Prostate gland (tissue), 2 donors: Measurements from ENCODE around the gene TXNRD3. TPM values are rescaled to one million over a fixed set of nuclear protein-coding genes. Genes with fewer than 3 reads are reported as not detected.

Experiments
- DNase-seq: peaks from one replicate; pipeline ENCODE4 v3.0.0-alpha.2; 2019; ENCODE audit warnings: low spot score
- H3K27ac ChIP-seq, 2 donors: fragments of 200-600 bp; sonication (generic); 2 replicates each; pipeline ENCODE4 v1.5.1; 2017 to 2019
- H3K27me3 ChIP-seq: fragments of 200-600 bp; sonication (generic); replicated peaks from 2 replicates; pipeline ENCODE4 v1.5.1; 2019; ENCODE audit not compliant: insufficient read depth
- H3K36me3 ChIP-seq, 2 donors: fragments of 200-600 bp; sonication (generic); 1 replicate in 1 of 2; 2 replicates in 1 of 2; pipeline versions ENCODE4 v1.5.1 to v1.8.1; 2017 to 2019
- H3K4me1 ChIP-seq: fragments of 200-600 bp; sonication (generic); replicated peaks from 2 replicates; pipeline ENCODE4 v1.5.1; 2019
- H3K4me3 ChIP-seq, 2 donors: fragments of 200-600 bp; sonication (generic); 2 replicates each; pipeline ENCODE4 v1.5.1; 2017 to 2019
- H3K9me3 ChIP-seq: fragments of 200-600 bp; sonication (generic); 2 replicates; pipeline ENCODE4 v1.5.1; 2017
- POLR2A ChIP-seq: fragments of 450-650 bp; IDR thresholded peaks from one replicate; pipeline ENCODE4 v1.6.1; 2016; ENCODE audit warnings: antibody characterized with exemption, mild to moderate bottlenecking
- POLR2AphosphoS5 ChIP-seq: sonication (generic); formaldehyde crosslinking; IDR thresholded peaks from one replicate; pipeline ENCODE4 v1.6.1; 2017; ENCODE audit warnings: antibody characterized with exemption
- WGBS: methylation state at CpG from one replicate; pipeline ENCODE4 v1.1.5; 2018; 5-methylcytosine and 5-hydroxymethylcytosine counted together
- intact Hi-C: fragments of 100-400 bp; cut with DNase I; formaldehyde crosslinking; loops from one replicate; pipeline ENCODE4 v1.14.2; 2022
- total RNA-seq, 2 donors: library from RNA; depleted of rRNA; stranded (reverse); fragments of >200 nt; gene quantifications; one replicate each; pipeline ENCODE4 v1.1.0, GENCODE V29; 2016
- TF ChIP-seq, protein P1 (sequence below), 4 experiments: fragments of 200-600 bp in 2 of 4; fragments of 450-650 bp in 2 of 4; sonication (generic) in 2 of 4; IDR thresholded peaks; 1 replicate in 3 of 4; 2 replicates in 1 of 4; pipeline ENCODE4 v1.5.1; 2016 to 2019; ENCODE audit warnings: antibody characterized with exemption in 4 of 4, mild to moderate bottlenecking in 2 of 4, moderate library complexity in 2 of 4

Gene TXNRD3
- total RNA-seq, 2 donors from 2014 or later: 14.4 to 20.7 TPM

GRCh38 chr3:126676919-126677705 is 22.2 kb upstream of the TXNRD3 start:
- Histone ChIP-seq H3K4me3 (no peak overlapping the region), H3K4me1 (peaks cover 2% of the 10 kb centered on the region), H3K9me3 (no peaks in the 10 kb centered on the region), H3K27me3 (peaks cover 5% of the 10 kb centered on the region), H3K36me3 (no peaks in the 10 kb centered on the region), H3K27ac (no peak overlapping the region)
- intact Hi-C loops: loop anchor here (5.0 kb wide), 1 partner anchor 305 kb away; the partner anchor contains the start of gene PLXNA1
- DNase-seq: no peak
- TF ChIP-seq POLR2AphosphoS5 (no peak), POLR2A (no peak)
- TF ChIP-seq, protein P1, sequence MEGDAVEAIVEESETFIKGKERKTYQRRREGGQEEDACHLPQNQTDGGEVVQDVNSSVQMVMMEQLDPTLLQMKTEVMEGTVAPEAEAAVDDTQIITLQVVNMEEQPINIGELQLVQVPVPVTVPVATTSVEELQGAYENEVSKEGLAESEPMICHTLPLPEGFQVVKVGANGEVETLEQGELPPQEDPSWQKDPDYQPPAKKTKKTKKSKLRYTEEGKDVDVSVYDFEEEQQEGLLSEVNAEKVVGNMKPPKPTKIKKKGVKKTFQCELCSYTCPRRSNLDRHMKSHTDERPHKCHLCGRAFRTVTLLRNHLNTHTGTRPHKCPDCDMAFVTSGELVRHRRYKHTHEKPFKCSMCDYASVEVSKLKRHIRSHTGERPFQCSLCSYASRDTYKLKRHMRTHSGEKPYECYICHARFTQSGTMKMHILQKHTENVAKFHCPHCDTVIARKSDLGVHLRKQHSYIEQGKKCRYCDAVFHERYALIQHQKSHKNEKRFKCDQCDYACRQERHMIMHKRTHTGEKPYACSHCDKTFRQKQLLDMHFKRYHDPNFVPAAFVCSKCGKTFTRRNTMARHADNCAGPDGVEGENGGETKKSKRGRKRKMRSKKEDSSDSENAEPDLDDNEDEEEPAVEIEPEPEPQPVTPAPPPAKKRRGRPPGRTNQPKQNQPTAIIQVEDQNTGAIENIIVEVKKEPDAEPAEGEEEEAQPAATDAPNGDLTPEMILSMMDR (IDR thresholded peaks at IDR 0.05): no peak
- WGBS: 85% methylated on average over 7 of the region's 7 CpGs

DNA sequence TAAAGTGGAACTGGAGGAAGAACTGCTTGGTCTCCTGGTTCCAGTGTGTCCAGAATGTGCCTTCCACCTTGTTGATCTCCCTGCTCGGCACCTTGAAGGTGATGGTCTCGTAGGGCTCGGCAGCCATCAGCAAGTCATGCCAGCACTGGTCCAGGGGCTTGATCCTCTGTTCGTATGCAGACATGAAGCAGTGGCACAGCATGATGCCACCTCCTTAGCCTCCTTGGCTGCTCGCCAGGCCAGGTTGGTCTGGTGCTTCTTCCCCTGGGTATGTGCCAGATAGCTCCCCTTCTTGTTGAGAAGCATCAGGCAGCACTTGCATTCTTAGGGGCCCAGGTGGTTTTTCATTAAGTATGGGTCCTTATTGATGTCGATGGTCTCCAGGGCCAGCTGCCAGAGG is 17.8 kb upstream of the TXNRD3 start:
- no peaks in the 10 kb centered on the region for H3K9me3 ChIP-seq
- WGBS: 86% methylated on average over 6 of the region's 6 CpGs
- intact Hi-C loops: no loop called here
- no peak overlapping the region for H3K27ac ChIP-seq
- no peaks in the 10 kb centered on the region for H3K4me1 ChIP-seq
- H3K36me3 ChIP-seq: no peaks in the 10 kb centered on the region
- TF ChIP-seq POLR2AphosphoS5 (no peak), POLR2A (no peak)
- TF ChIP-seq, protein P1 (IDR thresholded peaks at IDR 0.05): no peak
- DNase-seq: no peak
- H3K27me3 ChIP-seq: no peaks in the 10 kb centered on the region
- no peak overlapping the region for H3K4me3 ChIP-seq

- Histone ChIP-seq H3K27ac (no peak overlapping the region), H3K36me3 (no peaks in the 10 kb centered on the region), H3K4me1 (no peaks in the 10 kb centered on the region), H3K4me3 (no peak overlapping the region), H3K27me3 (no peaks in the 10 kb centered on the region), H3K9me3 (no peaks in the 10 kb centered on the region)
- DNase-seq: no peak
- intact Hi-C loops: no loop called here
- TF ChIP-seq, protein P1 (IDR thresholded peaks at IDR 0.05): no peak
- no peak for TF ChIP-seq POLR2A
- TF ChIP-seq POLR2AphosphoS5: no peak
- whole genome bisulfite sequencing: 78% methylated on average over 6 of the region's 7 CpGs
These were observed 17.4 kb upstream of the TXNRD3 start for GRCh38 chr3:126672340-126672739.

- H3K36me3 ChIP-seq: no peaks in the 10 kb centered on the region
- TF ChIP-seq, protein P1 (IDR thresholded peaks at IDR 0.05): no peak
- TF ChIP-seq POLR2A (no peak), POLR2AphosphoS5 (no peak)
- no peaks in the 10 kb centered on the region for H3K27me3 ChIP-seq
- intact Hi-C loops: no loop called here
- H3K4me1 ChIP-seq: no peaks in the 10 kb centered on the region
- DNase-seq: no peak
- no peak overlapping the region for H3K27ac ChIP-seq
- no peaks in the 10 kb centered on the region for H3K9me3 ChIP-seq
- 66% methylated on average over 1 of the region's 1 CpG for WGBS
- H3K4me3 ChIP-seq: no peak overlapping the region
These were observed 16.6 kb upstream of the TXNRD3 start for GRCh38 chr3:126671521-126671920.
